Endothelial cell of umbilical vein (primary cell): ENCODE results near the gene TMEM51.

Experiments used
- EZH2 ChIP-seq: IDR thresholded peaks from 2 replicates; pipeline ENCODE4 v1.6.1; 2012; ENCODE audit warnings: borderline replicate concordance, low read depth, mild to moderate bottlenecking, moderate library complexity, low read length, inconsistent platforms; ENCODE audit not compliant: severe bottlenecking
- JUN ChIP-seq: IDR thresholded peaks from 2 replicates; pipeline ENCODE4 v1.6.1; 2011; ENCODE audit warnings: borderline replicate concordance, low read depth; ENCODE audit not compliant: insufficient read length, insufficient read depth
- MAX ChIP-seq: IDR thresholded peaks from 2 replicates; pipeline ENCODE4 v1.6.1; 2011; ENCODE audit not compliant: insufficient read depth, insufficient read length
- POLR2A ChIP-seq: IDR thresholded peaks from 2 replicates; pipeline ENCODE4 v1.6.1; 2012; ENCODE audit warnings: low read depth, mild to moderate bottlenecking, control low read depth, low read length
- POLR2AphosphoS5 ChIP-seq: IDR thresholded peaks from 2 replicates; pipeline ENCODE4 v1.6.1; 2012; ENCODE audit warnings: low read depth, mild to moderate bottlenecking, control low read depth, low read length, moderate library complexity; ENCODE audit not compliant: insufficient read depth
- TF ChIP-seq, protein P1 (sequence below), 2 donors: IDR thresholded peaks; 1 replicate in 1 of 2; 2 replicates in 1 of 2; pipeline ENCODE4 v1.5.1; 2011; ENCODE audit warnings: low read length in 2 of 2, mild to moderate bottlenecking in 2 of 2, moderate library complexity in 2 of 2, control low read depth in 1 of 2, inconsistent platforms in 1 of 2, low read depth in 1 of 2; ENCODE audit not compliant: insufficient read depth in 1 of 2; ENCODE audit errors: extremely low read depth in 1 of 2

GRCh38 chr1:15178571-15179484 is 25.3 kb downstream of the TMEM51 start:
- TF ChIP-seq, protein P1, sequence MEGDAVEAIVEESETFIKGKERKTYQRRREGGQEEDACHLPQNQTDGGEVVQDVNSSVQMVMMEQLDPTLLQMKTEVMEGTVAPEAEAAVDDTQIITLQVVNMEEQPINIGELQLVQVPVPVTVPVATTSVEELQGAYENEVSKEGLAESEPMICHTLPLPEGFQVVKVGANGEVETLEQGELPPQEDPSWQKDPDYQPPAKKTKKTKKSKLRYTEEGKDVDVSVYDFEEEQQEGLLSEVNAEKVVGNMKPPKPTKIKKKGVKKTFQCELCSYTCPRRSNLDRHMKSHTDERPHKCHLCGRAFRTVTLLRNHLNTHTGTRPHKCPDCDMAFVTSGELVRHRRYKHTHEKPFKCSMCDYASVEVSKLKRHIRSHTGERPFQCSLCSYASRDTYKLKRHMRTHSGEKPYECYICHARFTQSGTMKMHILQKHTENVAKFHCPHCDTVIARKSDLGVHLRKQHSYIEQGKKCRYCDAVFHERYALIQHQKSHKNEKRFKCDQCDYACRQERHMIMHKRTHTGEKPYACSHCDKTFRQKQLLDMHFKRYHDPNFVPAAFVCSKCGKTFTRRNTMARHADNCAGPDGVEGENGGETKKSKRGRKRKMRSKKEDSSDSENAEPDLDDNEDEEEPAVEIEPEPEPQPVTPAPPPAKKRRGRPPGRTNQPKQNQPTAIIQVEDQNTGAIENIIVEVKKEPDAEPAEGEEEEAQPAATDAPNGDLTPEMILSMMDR (IDR thresholded peaks at IDR 0.05; ENCODE audit: extremely low read depth in 1 of 2, insufficient read depth in 1 of 2, low read depth in 1 of 2, low read length in 2 of 2), result no peak
- TF ChIP-seq EZH2 (no peak), POLR2A (no peak), MAX (no peak), POLR2AphosphoS5 (peak; percentile 66), JUN (peak; percentile 64)
